Measurements from ENCODE around the gene TMEM117.

The TMEM117 gene

DNA sequence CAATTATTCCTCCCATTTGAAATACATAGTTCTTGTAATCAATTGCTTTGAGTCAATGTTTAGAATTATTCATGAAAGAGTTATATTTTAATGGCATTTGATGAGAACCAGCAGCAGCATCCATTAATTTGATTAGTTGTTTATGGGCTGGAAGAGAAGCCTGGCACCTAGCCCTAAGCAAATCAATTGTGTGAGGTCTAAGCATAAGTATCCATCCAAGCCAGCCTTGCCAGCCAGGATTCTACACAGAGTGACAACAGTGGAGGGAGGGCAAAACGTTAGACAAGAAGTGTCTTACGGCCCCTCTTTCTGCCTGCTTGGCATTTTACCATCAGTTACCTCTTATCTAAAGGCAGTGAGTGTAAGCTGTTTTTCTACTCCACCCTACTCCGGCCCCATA is 561.8 kb downstream of the TMEM117 start:
- Histone ChIP-seq H3K36me3 (replicated peaks; ENCODE audit: low read depth, low read length) (no peaks in the 10 kb centered on the region), H3K4me2 (ENCODE audit: low read length) (no peak overlapping the region), H3K4me3 (ENCODE audit: low read length) (no peak overlapping the region), H2AFZ (ENCODE audit: low read depth, low read length) (no peak overlapping the region), H3K9me3 (ENCODE audit: insufficient read depth, low read length) (no peaks in the 10 kb centered on the region), H3K27ac (ENCODE audit: low read length) (no peak overlapping the region), H3K27me3 (ENCODE audit: low read depth, low read length) (no peaks in the 10 kb centered on the region), H3K79me2 (ENCODE audit: low read length) (no peaks in the 10 kb centered on the region), H3K9ac (ENCODE audit: low read length) (no peak overlapping the region), H3K4me1 (ENCODE audit: low read length) (no peaks in the 10 kb centered on the region), H4K20me1 (ENCODE audit: insufficient read depth, low read length) (no peaks in the 10 kb centered on the region)
- TF ChIP-seq EZH2phosphoT487 (IDR thresholded peaks at IDR 0.05; ENCODE audit: low read depth) = no peak
- no peak for TF ChIP-seq CTCF (IDR thresholded peaks at IDR 0.05; ENCODE audit: low read depth, low read length)

DNA sequence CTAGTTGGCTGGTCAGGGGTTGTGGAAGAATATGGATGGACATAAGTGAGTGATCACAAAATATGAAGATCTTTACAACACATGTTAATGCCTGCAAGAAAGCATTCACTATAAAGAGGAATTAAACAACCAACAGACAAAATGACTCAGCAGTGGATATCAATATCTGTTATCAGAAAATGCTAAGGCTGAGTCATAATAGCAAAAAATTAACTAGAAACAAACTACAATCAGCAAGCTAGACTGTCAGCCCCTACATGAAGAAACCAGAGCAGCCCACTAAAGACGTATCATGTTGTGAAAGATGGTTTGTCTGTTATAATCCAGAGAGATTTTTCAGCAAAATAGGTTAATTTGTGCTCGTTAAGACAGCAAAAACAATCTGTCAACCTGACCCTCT is 567.3 kb downstream of the TMEM117 start:
- TF ChIP-seq CTCF (IDR thresholded peaks at IDR 0.05; ENCODE audit: low read depth, low read length) = no peak
- TF ChIP-seq EZH2phosphoT487 (IDR thresholded peaks at IDR 0.05; ENCODE audit: low read depth) = no peak
- Histone ChIP-seq H3K4me3 (ENCODE audit: low read length) (no peak overlapping the region), H3K4me1 (ENCODE audit: low read length) (no peaks in the 10 kb centered on the region), H3K9me3 (ENCODE audit: insufficient read depth, low read length) (no peaks in the 10 kb centered on the region), H2AFZ (ENCODE audit: low read depth, low read length) (no peak overlapping the region), H4K20me1 (ENCODE audit: insufficient read depth, low read length) (no peaks in the 10 kb centered on the region), H3K36me3 (replicated peaks; ENCODE audit: low read depth, low read length) (no peaks in the 10 kb centered on the region), H3K27me3 (ENCODE audit: low read depth, low read length) (peaks cover 3% of the 10 kb centered on the region; the same call in 1 of the 2 replicates), H3K27ac (ENCODE audit: low read length) (no peak overlapping the region), H3K9ac (ENCODE audit: low read length) (no peak overlapping the region), H3K4me2 (ENCODE audit: low read length) (no peak overlapping the region), H3K79me2 (ENCODE audit: low read length) (no peaks in the 10 kb centered on the region)

- H3K27ac ChIP-seq (ENCODE audit: low read length) = no peak overlapping the region
- no peak overlapping the region for H3K4me3 ChIP-seq (ENCODE audit: low read length)
- H3K36me3 ChIP-seq (replicated peaks; ENCODE audit: low read depth, low read length) = no peaks in the 10 kb centered on the region
- H3K27me3 ChIP-seq (ENCODE audit: low read depth, low read length) = peaks cover 3% of the 10 kb centered on the region; the same call in 1 of the 2 replicates
- TF ChIP-seq CTCF (IDR thresholded peaks at IDR 0.05; ENCODE audit: low read depth, low read length) = no peak
- TF ChIP-seq EZH2phosphoT487 (IDR thresholded peaks at IDR 0.05; ENCODE audit: low read depth) = no peak
- H3K4me1 ChIP-seq (ENCODE audit: low read length) = no peaks in the 10 kb centered on the region
- H3K4me2 ChIP-seq (ENCODE audit: low read length) = no peak overlapping the region
- no peaks in the 10 kb centered on the region for H3K79me2 ChIP-seq (ENCODE audit: low read length)
- no peaks in the 10 kb centered on the region for H4K20me1 ChIP-seq (ENCODE audit: insufficient read depth, low read length)
- H3K9me3 ChIP-seq (ENCODE audit: insufficient read depth, low read length) = peaks cover 6% of the 10 kb centered on the region; the same call in 1 of the 2 replicates
- H2AFZ ChIP-seq (ENCODE audit: low read depth, low read length) = no peak overlapping the region
- no peak overlapping the region for H3K9ac ChIP-seq (ENCODE audit: low read length)
Measured at GRCh38 chr12:44405297-44405696, 569.4 kb downstream of the TMEM117 start.

DNA sequence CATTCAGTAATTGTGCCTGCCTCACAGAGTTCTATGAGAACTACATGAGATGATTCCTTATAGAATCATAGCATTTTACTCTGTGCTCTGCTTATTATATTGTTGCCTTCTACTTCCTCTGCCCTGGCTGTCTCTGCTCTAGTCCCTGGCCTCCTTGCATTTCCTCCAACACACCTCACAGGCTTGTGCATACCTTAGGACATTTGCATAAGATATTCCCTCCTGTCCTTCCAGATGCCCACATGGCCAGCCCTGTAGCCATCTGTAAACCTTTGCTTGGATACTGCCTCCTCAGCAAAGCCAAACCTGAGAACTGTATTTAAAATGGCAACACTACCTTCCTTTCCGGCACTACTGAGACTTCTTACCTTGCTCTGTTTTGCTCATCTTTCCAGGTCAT is 586.7 kb downstream of the TMEM117 start:
- Histone ChIP-seq H3K79me2 (ENCODE audit: low read length) (no peaks in the 10 kb centered on the region), H4K20me1 (ENCODE audit: insufficient read depth, low read length) (no peaks in the 10 kb centered on the region), H3K36me3 (replicated peaks; ENCODE audit: low read depth, low read length) (no peaks in the 10 kb centered on the region), H3K27me3 (ENCODE audit: low read depth, low read length) (peaks cover 8% of the 10 kb centered on the region; the same call in 1 of the 2 replicates), H3K4me1 (ENCODE audit: low read length) (no peaks in the 10 kb centered on the region), H3K9me3 (ENCODE audit: insufficient read depth, low read length) (peaks cover 6% of the 10 kb centered on the region; the same call in 1 of the 2 replicates), H3K4me3 (ENCODE audit: low read length) (no peak overlapping the region), H3K9ac (ENCODE audit: low read length) (no peak overlapping the region), H2AFZ (ENCODE audit: low read depth, low read length) (no peak overlapping the region), H3K4me2 (ENCODE audit: low read length) (no peak overlapping the region), H3K27ac (ENCODE audit: low read length) (no peak overlapping the region)
- TF ChIP-seq EZH2phosphoT487 (IDR thresholded peaks at IDR 0.05; ENCODE audit: low read depth) = no peak
- TF ChIP-seq CTCF (IDR thresholded peaks at IDR 0.05; ENCODE audit: low read depth, low read length) = no peak
